Stimulated activated CD8-positive, alpha-beta memory T cell treated with anti-CD3 and anti-CD28 coated beads, Interleukin-12 subunit alpha, Interleukin-12 subunit beta, amount 100 ng/mL, for 4 hours (primary cell): ENCODE data around the gene IMPDH1.
"Not testable (repeated sequence)": the region's sequence is repeated elsewhere in the genome, so short reads cannot be mapped to it uniquely, and the experiment has no call there.

Experiments used
- DNase-seq: peaks from one replicate; pipeline ENCODE4 v3.0.0-alpha.2; 2020; ENCODE audit warnings: low read depth

The IMPDH1 gene

DNA sequence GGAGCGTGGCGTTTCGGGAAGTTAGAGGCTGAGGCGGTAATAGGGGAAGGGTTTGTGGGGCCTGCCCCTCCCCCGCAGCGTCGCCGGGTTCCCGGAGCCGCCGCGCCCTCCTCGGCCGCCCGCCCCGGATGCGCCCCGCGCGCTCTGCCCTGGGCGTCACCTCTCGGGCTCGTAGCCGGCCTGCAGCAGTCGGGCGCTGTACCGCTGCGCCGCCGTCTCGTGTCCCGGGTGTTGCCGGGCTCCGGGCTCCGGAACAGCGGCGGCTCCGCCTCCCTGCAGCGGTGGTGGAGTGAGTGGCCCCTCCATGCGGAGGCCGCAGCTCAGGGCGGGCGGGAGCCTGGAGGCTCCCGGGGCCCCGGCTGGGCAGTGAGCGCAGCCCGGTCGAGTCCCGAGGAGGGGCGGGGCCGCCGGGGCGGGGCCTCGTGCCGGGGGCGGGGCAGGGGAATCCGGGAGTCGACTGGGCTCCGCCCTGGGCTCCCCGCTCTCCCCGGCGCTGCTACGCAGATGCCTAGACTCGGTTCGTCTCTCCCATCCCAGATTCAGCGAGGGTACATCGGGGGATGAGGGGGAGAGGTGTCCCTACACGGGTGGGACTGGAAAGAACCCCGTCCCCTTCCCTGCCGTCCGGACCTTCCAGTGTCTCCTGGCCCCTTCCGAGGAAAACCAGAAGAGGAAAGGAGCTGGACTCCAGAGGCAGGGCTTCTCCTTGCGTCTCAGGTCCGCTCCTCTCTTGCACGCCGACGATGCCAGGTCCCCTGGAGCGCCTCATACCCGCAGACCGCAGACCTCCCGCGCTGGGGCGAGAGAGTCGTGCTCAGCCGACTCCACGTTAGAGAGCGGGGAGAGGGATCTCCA is at the start of gene IMPDH1:
Gene IMPDH1, minus strand, starts transcription at position 387 of the 855 bp plus-strand sequence. Its CDS starts 81 bp downstream, at position 306.
- peak; percentile 78 for DNase-seq

DNA sequence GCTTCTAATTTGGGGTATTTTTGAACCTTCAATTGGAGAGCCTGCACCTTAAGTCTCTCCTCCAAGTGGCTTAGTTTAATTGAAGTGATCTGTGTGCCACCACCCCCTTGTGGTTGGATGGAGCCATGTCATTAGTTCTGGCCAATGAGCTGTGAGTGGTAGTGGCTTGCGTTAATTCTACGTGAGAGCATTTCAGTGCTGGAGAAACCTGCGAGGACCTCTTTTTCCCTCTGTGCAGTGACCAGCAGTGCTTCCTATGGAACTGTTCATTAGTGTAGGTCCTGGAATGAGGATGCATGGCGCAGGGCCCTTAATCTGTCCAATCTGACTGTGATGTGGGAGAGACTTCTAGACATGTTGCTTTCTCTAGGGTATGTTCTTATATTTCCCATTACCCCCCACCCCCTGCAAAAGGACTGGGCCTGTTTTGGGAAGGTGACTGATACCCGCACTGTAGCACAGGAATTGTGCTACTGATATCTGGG is 49.7 kb upstream of the IMPDH1 start:
- DNase-seq, result peak; percentile 37

DNA sequence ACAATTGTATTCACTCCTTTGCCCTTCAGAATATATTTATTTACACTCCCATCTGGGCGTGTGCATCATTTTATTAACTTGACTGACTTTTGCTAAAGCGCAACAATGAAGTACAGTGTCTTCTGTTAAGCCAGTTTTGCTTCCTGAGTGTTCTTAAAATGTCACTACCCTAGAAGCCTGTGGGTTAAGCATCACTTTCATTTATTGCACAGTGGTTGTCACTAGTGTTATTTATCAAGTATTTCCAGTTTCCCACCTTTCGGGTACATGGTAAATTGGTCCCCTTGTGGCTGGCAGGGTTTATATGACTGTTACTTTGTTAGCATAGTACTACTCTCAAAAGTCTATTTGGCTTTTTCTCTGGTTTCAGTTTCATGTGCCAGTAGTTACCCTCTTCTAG is 49.2 kb upstream of the IMPDH1 start:
- DNase-seq, result no peak

DNA sequence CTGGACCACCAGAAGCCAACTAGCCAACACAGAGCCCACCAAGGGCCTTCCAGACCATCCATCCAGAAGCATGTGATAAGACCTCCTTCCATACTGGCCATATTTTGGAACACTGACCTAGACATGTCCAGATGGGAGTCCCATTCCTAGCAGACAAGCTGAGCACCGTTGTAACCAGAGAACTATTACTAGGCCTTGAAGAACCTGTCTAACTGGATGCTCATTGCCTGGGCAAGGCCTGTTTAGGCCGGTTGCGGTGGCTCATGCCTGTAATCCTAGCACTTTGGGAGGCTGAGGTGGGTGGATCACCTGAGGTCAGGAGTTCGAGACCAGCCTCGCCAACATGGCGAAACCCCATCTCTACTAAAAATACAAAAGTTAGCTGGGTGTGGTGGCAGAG is 47.6 kb upstream of the IMPDH1 start:
- not testable (repeated sequence) for DNase-seq

DNA sequence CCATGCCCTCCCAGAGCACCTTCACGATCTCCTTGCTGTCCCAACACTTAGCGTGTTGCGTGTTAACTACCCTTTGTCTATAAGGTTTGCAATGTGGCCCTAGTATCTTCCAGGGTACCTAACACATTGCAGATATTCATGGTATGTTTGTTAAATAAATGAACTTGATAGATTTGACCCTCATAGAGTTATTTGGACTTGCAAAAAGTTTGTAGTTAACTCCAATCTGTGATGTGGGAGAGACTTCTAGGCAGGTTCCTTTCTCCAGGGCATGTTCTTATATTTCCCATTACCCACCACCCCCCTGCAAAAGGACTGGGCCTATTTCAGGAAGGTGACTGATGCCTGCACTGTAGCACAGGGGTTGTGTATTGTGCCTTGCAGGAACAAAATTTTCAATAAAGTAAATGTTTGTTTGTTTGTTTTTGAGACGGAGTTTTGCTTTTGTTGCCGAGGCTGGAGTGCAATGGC is 46.5 kb upstream of the IMPDH1 start:
- no peak for DNase-seq

DNA sequence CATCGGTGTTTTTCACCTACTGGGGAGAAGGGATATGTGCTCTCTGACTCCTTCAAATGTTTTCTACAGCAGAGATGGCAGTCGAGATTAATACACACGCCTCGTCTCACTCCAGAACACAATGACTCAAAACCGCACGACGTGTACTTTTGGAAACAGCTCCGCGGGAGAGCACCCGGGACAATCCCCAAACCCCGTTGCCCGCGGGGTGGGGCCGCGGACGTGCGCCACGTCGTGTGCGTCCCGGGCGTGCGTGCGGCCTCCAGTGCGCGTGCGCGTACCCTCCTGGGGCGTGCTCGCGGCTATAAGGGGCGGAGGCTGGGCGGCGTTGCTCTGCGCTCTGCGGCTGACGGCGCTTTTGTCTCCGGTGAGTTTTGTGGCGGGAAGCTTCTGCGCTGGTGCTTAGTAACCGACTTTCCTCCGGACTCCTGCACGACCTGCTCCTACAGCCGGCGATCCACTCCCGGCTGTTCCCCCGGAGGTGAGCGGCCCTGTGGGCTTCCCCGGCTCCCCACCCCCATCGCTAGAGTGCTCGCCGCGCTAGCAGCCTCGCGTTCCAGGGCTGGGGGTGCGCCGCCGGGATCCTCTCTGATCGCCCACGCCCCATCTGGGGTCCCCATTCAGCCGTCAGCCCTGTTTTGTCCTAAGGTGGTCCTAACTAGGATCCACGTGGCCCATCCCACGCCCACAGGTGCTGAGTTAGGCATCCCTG is 45.9 kb upstream of the IMPDH1 start, which contains the start of gene HILPDA:
Gene HILPDA, plus strand, starts transcription at position 336 of the 712 bp plus-strand sequence. CDS start 1,391 bp downstream, outside the sequence.
- DNase-seq, result peak; percentile 90

DNA sequence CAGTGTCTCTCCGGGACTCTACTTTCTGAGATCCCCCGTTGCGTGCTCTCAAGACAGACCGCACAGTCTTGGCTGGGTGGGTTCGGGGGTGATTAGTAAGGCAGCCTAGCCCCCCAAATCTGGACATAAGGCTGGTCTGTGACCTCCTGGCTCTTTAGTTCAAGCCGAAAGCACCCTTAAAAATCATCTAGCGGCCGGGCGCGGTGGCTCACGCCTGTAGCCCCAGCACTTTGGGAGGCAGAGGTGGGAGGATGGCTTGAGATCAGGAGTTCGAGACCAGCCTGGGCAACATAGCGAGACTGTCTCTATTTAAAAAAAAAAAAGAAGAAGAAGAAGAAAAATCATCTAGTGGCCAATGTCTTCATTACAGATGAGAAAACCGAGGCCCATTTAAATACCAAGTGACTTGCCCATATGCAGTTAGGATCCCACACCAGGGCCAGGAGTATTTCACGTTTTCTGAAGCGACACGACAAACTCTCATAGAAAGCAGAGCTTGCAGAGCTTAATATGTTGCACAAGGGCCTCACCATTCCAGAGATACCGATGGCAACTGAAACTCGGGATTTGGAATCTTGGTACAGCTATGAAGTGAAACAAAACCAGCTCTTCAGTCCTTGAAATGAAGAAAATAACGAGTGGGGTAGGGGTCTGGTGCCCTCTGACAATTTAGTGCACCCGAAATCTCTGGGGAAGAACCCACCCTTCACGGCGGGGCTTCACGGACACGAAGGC is 45.2 kb upstream of the IMPDH1 start:
- DNase-seq, result no peak

DNA sequence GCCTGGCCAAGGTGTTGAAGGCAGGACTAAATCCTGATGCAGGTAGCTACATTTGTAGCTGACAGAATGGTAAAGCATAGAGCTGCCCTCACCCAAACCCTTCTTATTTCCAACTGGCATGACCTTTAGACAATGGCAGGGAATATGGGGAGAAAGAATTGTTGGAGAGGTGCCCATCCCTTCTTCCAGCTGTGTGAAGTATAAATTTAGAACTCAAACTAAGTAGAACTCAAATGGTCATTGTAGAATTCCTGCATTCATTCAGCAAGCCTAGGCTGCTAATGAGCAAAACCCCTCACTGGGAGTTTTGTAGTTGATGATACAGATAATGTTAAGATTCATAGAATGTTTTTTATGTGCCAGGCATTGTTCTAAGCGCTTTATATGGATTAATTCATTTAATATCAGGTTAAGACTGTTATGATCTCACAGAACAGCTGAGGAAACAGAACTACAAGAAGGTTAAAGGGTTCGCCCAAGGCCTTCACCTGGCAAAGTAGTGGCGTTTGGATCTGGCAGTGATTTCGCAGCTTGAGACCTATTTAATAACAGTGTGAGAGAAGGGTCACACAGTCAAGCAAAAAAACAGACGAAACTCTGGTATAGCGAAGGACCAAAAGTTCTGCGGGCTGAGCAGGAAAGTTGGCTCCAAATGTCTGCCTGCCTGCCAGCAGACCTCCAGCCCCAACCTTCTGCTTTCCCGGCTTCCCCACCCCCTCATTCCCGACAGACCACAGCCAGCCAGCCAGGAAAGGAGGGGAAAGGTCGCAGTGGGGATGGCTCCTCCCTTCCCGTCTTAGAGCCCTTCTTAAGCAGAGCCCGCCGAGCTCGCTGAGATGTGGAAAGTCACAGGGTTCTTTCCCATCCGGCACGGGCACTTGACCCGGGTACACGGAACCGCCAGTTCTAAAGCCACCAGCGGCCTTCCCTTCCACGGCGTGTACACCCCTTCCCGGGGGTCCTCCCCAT is 44.3 kb upstream of the IMPDH1 start:
- DNase-seq, result no peak

DNA sequence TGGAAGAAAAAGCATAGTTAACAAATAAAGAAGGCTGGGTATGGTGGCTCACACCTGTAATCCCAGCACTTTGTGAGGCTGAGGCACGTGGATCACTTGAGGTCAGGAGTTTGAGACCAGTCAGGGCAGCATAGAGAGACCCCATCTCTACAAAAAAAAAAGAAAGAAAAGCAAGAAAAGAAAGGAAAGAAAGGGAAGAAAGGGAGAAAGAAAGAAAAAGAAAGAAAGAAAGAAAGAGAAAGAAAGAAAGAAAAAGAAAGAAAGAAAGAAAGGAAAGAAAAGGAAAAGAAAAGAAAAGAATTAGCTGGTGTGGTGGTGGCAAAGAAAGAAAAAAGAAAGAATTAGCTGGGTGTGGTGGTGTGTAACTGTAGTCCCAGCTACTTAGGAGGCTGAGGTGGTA is 42.8 kb upstream of the IMPDH1 start:
- DNase-seq, result no peak

DNA sequence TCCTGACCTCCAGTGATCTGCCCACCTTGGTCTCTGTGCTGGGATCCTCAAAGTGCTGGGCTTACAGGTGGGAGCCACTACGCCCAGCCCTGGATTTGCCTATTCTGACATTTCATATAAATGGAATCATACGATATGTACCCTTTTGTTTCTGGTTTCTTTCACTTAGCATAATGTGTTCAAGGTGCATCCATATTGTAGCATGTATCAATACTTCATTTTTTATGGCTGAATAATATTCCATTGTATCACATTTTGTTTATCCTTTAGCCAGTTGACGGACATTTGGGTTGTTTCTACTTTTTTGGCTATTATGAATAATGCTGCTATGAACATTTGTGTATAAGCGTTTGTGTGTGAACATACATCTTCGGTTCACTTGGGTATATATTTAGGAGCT is 41.1 kb upstream of the IMPDH1 start:
- DNase-seq, result no peak

DNA sequence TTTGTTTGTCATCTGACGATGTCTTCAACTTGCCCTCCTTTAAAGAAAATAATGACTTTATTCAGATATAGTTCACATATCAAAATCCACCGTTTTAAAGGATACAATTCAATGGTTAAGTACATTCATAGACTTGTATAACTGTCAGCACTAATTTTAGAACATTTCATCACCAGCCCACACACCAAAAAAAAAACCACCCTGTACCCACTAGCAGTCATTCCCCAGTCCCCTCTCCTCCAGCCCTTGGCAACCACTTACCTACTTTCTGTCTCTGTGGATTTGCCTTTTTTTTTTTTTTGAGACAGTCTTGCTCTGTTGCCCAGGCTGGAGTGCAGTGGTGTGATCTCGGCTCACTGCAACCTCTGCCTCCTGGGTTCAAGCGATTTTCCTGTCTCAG is 40.6 kb upstream of the IMPDH1 start:
- no peak for DNase-seq

DNA sequence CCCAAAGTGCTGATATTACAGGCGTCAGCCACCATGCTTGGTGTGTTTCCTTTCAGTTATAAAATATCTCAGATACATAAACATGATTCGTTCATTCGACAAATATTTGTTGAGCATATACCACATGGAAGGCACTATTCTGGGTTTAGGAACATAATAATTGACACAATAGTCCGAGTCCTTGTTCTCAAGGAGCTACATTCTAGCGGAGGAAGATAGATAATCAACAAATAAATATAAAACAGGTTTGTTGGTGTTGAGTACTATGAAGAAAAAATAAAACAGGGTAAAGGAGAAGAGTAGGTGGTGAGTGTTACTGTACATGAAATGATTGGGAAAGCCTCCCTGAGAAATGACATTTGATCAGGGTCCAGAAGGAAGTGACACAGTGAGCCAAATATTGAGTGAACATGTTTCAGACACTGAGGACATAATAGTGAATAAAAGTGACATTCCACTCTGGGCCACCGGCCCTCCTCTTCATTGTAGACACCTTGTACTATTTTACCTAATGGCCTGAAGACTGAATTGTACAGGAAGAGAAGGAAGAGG is 39.0 kb upstream of the IMPDH1 start:
- DNase-seq, result no peak

DNA sequence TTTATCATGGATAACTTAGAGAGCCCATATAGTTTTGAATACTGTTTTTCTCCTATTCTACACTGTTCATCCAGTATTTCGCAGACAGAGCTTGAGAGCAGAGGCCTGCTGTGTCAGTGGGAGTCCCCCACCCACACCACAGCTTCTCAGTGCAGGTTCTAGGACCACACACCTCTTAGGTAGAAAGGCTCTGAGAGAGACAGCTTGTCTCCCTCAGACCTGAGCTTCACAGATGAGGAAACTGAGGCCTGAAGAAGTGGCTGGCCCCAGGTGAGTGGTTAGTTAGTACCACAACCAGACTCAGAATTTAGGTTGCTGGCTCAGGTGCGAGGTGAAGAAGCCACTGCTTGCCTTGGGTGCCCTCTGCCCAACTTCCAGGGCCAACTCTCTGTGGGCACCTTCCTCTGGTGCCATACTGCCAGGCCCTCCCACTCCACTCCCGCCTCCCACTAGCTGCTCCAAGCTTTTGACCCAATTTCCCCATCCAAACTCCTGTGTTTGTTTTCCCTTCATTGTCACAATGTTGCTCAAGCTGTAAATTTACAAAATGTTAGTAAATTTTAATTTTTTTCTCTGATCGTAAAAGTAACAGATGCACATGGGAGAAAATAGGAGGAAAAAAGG is 38.3 kb upstream of the IMPDH1 start:
- DNase-seq, result no peak

DNA sequence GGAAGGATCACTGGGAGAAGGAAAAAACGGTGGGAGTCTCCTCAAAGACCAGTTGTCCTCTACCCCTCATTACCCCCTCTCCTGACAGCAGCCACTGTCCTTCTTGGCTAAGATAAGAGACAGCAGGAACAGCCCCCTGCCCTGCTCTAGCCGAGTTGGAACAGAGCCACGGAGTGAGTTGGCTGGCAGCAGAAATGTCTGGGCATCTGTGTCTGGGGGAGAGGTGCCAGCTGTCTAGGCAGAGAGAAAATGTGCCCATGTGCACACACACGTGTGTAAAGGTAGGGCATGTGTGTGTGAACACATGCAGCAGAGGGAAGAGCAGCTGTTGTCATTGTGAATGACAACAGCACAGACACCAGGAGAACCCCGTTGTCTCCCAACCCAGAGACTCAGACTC is 36.5 kb upstream of the IMPDH1 start:
- no peak for DNase-seq

DNA sequence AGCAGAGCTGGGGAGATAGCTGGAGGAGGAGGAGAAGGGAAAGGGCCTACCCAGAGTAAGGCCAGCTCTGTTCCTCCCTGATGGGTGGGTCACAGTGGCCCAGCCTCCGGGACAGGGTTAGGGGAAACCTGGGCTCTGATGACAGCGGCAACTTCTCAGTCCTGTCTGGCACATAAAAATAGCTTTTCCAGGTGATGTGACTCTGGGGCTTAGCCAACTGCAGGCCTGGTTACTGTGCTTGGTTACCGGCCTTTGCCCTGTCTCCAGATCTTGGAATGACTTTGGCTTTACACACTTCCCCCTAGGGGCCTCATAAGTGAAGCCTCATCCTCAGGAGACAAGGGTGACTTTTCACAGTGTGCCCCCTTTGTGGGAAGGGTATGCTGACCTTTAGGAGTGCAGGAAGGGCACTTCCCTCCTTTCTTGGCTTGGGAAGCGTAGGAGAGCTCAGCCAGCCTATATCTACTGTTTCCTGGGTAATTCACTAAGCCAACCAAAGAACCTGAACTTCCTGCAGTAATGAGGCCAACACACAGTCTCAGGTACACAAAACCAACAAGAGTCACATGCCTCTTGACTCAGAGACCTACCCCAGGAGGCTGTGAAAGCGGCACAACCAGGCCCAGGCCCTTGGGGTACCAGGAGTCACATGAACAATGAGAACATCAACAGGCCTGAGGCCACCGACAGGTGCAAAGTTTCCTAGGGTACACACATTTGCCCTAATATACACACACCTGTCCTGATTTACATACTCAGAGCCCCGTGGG is 34.2 kb upstream of the IMPDH1 start:
- DNase-seq, result no peak

DNA sequence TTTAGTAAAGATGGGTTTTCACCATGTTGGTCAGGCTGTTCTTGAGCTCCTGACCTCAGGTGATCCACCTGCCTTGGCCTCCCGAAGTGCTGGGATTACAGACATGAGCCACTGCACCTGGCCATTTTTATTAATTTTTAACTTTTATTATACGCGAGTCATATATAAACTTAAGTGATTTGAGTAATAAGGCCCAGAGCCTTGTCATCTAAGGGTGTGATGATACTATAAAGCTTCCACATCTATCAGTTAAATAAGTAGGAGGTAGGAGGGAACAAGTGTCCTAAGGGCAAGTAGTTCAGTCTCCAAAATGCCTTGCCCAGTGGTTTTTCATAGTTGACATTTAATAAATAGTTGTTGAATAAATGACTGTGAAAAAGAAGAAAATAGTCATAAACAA is 32.6 kb upstream of the IMPDH1 start:
- DNase-seq, result no peak

DNA sequence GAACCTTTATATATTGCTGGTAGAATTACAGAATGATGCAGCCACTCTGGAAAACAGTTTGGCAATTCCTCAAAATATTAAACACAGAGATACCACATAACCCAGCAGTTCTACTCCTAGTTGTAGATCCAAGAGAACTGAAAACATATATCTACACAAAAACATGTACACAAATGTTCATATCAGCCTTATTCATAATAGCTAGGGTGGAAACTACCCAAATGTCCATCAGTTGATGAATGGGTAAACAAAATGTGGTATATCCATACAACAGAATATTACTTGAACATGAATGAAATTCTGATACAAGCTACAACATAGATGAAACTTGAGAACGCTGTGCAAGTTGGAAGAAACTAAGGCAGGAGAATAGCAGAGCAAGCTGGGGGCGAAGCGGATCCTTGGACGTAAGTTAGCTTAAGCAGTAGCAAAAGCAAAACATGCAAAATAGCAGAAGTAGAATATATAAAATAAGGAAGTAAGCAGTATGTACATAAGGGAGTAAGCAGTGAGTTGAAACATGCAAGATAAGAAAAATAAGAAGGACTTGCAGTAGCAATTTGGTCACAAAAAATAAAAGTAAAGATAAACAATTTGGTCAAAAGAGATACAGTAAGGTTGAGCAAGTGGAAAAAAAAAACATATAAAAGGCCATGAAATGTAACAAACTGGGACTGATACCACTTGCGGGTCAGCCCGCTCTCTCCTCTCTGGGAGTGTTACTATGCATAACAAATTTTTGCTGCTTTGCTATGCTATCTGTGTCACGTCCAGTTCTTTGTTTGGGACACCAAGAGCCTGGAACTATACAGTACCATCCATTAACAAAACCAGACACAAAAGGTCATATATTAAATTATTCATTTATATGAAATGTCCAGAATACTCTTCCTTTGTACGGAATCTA is 27.9 kb upstream of the IMPDH1 start:
- no peak for DNase-seq

DNA sequence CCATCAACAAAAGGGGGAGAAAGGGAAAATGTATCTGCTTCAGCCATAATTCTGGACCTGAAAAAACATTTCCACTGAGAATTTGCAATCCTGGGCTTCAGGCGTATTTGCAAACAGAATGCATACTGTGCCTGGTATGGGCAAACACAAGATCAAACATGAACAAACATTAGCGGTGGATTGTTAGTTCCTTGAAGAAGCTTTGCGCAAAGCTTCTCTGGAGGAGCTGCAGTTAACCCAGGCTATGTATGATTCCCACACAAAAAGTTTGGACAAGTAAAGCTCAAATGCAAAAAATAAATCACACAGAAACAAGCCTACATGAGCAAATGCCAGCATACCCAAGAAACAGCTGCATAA is 25.5 kb upstream of the IMPDH1 start:
- no peak for DNase-seq
